Medulla oblongata (tissue), 1 donor: Measurements from ENCODE around the gene ATP8B4.

Experiments used
- DNase-seq: peaks from one replicate; pipeline ENCODE4 v3.0.0-alpha.2; 2015; ENCODE audit errors: extremely low spot score

The ATP8B4 gene

DNA sequence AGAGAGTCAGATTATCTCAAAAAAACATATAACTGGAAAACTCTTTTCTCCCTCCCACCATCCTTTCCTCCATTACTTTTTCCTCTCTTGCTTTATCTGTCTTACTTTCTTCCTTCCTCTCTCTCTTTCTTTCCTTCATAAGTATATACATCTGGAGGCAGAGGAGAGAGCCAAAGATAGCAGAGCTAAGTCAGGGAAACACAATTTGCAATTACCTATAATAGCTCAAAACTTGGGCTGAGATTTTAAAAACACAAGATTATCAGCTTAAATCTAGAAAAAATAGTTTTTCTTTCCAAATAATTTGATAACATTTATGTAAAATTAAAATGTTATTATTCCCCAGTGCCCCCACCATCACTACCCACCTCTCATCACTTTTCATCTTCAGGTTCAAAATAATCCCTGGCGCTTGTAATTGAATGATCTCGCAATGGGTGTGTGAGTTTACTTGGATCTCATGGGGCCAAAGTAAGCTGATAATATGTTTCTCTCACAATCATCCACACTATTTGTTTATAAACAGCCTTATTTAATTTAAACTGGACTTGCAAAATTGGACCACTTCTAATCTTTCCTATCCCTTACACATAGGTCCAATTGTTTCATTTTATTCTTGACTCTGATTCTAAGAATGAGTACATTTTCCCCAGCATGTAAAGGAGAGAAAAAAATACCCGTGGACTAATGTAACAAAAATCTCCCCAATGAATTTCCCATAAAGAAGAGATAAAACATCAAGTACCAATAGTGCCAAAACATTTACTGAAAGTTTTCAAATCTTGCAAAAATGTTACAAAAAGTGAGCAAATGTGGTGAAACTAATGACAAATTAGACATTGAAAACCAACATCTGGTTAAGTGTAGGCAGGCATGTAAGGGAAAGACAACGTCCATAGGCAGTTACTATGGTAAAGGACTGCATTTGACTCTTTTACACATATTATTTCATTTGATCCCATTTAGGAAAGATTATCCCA lies 261.2 kb downstream of the ATP8B4 start:
- DNase-seq, result no peak

DNA sequence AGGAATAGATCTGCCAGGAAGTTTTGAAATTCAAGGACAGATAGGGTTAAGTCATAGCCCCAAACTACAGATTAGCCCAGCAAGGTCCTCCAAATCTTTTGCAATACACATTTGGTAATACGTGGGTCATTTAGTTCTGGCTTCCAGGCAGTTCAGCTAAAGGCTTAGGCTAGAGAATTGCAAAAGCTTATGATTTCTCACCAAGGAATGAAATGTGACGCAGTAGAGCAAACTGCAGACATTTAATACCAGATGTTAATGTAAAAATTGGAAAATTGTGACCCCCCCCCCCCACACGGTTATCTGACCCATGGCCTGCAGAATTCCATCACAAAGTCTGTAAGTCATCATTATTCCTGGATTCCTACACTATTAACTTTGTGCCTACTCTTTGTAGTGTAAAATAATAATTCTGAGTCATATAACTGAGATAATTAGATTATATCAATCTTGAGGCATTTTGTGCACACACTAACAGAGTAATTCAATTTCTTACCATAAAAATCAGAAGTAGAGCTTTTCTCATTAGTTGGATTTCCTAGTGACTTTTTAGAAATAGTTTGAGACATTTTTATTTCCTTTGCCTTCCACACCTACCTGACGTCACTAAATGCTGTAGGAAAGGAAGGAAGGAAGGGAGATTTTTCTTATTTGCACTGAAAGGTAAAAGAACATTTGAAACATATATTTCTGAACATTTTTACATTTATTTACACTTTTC lies 263.0 kb downstream of the ATP8B4 start:
- no peak for DNase-seq

DNA sequence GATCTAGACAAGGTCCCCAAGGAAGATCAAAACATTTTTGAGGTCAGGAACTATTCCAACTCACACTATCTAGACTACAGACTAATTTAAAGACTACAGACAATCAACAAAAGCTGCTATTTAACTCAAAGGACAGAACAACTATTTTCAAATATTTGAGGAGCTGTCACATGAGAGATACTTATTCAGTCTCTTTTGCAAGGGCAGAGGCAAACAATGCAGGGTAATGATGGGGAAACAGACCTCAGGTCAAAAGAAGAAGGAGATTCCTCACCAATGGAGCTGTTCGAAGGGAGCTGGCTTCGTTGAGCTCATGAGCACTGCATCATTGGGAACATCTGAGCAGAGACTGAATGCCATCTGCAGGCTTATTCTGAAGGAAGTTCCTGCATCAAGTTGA lies 266.3 kb downstream of the ATP8B4 start:
- DNase-seq, result no peak

DNA sequence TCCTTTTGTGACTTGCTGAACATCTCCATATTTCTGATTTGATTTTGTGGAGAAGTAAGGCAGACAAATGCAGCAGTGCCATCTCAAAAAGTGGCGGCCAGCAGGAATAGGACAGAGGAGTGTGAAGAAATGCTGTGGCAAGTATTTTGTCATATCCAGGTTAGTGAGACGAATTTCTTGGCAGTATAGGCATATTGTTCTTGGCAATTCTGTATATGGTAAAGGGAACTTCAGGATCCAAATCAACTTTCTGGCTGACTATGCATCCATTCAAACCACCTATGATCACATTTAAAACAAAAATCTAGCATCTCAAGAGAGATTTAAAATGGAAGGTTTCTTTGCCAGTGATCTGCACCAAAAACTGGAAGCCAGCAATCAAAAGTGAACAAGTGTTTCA lies 270.2 kb downstream of the ATP8B4 start:
- no peak for DNase-seq

DNA sequence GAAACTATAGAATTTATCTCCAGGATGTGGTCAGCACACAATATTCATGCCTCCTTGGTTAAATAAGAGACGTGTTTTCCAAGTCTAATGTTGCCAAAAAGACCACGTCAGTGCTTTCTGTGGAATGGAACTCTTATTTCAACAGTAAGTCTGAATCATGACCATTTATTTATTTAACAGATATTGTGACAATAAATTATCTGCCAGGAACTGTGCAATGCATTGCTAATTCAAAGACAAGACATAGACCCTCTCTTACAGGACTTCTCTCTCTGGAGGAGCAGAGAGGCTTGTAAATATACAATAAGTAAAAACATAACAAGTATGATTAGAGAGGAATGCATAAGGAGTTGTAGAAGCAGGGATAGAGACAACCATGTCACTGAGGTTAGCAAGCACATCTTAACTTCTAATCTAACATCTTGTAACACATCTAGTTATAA lies 270.7 kb downstream of the ATP8B4 start:
- DNase-seq, result no peak

DNA sequence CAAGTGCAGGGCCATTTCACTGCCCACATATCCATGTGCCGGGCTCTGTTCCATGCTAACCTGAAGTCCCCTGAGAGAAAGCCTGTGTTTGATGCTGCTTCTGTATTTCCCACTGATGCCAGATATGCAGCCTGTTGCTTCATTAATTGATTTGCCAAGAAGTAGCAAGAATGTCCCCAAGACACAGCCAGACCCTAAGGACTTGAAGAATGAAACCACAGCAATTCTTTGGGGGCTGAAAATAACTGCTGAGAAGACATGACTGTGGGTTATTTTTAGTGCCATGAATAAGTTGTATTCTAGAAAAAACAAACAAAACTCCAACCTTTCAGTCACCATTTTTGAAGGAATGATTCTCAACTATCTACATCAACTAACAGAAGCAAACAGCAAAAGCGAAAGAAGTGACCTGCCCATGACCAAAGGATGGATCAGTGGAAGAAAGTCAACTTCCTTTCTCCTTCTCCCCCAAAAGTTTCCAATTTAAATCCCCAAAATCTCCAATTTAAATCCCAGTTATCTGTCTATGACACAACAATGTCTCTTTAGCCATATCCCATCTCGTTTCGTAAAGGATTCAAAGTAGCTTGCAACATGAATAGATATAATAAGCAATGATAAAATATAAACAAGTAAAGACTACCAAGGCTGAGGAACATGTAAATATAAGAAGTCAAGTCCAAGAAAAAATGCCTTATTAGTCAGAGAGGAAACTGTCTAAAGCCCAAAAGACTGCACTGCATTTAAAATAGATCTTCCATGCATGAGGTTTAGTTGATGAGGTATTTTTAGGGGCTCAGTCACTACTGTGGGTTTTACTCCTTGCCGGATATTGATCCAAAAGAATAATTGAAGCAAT lies 271.4 kb downstream of the ATP8B4 start:
- no peak for DNase-seq

DNA sequence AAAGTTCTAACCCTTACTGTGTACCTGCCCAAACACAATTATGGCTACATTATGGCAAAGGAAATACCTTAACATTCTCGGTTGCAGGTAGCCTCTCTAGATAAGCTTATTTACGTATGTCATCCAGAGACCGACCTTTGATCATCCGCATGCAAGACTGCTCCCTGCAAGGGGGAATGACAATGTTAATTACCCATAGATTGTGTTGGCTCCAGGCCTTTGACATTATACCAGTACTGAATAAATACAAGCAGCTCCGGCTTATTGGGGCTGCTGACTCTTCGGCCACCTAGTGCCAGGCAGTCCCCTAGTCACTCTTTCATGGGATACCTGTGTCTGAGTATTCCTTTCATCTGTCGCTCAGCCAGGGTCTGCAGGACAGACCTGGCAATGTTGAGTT lies 274.6 kb downstream of the ATP8B4 start:
- DNase-seq, result no peak

DNA sequence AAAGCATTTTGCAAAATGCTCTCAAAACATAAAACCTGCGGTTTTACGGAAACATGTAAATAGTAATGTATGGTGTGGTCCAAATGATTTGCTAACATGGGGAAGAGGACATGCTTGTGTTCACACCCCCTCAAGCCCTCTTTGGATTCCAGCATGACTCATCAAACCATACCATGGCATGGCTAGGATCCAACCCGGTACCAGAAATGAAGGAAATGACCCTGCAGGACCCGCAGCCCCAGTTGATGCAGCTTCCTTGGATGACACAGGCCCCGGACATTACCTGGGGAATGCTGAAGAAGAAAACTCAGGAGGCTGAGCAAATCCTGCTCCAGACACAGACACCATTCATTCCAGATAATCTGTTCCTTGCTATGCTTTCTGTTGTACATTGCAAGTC lies 275.3 kb downstream of the ATP8B4 start:
- DNase-seq, result no peak

DNA sequence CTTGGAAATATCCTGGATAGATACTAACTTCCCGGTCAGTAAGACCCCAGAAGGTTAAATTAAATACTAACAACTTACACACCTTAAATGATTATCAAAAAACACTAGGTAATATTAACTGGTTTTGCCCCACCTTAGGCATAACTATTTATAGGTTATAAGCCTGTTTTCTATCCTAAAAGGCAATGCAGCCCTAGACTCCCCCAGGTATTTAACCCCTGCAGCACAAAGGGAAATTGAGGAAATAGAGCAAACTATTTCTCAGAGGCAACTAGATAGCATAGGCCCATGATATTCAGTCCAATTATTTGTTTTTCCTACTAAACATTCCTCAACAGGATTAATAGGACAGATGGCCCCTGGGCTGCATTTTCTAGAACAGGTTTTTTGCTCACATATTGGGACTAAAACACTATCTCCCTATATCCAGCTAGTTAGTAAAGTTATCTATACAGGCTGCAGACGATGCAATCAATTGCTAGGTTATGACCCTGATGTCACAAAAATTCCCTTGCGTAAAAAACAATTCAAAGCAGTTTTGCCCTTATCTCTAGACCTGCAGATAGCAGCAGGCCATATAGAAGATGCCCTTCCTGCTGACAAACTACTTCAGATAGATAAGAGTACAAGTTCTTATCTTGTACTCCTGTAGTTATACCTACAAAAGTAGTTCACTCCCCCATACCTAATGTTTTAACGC lies 276.9 kb downstream of the ATP8B4 start:
- DNase-seq, result no peak

DNA sequence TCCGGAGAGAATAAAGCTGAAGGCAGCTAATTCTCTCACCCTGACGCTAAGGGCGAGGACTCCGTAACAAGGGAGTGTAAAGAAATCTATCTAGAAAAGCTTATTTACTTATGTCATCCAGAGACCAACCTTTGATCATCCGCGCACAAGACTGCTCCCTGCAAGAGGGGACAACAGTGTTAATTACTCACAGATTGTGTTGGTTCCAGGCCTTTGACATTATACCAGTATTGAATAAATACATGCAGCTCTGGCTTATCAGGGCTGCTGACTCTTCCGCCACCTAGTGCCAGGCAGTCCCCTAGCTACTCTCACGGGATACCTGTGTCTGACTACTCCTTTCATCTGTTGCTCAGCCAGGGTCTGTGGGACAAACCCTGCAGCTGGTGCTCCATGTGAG lies 286.5 kb downstream of the ATP8B4 start:
- DNase-seq, result no peak

DNA sequence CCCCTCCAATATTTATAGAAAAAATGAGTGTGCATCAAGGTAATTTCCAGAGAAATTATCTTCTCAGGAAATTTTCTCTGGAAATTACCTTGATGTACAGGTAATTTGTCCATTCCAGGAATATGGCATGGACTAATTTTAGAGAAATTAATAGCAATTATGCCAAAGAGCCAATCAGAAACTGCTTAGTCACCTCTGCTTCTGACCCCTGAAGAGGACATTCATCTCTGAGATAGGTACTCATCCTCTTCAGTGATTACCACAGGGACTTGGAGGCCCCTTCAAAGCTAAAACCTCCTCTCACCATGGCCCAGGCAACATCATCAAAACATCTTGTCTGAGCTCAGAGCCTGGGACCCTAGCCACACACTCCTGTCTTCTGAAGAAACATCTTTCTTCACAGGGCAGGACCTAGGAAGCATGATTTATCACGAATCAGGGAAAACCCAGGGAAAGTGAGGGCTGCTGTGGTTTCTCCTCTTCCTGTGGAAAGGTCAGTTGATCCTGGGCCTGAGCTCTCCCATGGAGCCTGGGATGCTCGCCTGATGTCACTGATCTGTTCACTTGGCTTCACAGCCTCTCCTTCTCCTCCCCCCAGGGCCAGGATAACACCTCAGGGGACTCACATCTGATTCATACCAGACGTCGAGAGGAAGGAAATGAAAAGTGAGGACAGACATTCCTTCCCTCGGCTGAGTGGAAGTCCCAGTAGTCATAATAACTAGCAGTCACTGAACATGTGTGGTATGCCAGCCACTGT lies 287.6 kb downstream of the ATP8B4 start:
- no peak for DNase-seq

DNA sequence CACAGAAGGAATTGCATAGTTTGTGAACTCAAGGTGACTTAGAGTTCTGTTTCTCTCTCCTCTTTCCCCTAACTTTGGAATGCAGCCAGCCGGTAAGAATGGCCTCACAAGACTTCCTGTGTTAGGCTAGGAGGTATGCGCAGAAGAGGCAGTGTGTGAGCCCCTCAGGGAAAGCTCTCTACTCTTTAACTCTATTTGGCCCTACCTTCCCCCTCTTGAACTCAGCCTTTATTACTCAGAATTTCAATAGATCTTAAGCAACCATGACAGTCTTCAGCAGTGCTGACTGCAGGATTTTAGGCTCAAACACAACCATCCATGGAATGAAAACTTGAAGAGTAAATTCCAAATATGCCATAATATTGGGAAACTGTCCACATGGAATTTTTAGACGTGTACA lies 288.6 kb downstream of the ATP8B4 start:
- no peak for DNase-seq

DNA sequence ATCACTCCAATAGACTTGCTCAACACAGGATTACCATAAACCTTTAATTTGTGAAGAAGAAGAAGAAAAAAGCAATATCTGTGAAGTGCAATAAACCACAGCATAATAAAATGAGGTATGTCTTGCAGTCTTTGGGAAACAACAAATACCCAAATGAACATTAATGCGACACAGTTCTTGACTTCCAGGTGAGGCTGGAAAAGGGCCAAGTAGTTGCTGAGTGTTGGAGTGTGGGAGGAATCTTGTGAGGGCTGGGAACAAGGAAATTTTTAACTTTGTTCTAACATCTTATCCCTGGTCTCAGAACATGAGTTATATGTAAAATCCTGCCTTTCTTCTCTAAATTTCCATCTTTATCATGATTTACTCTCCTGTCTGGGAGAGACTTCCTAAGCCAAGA lies 291.7 kb downstream of the ATP8B4 start:
- DNase-seq, result no peak

DNA sequence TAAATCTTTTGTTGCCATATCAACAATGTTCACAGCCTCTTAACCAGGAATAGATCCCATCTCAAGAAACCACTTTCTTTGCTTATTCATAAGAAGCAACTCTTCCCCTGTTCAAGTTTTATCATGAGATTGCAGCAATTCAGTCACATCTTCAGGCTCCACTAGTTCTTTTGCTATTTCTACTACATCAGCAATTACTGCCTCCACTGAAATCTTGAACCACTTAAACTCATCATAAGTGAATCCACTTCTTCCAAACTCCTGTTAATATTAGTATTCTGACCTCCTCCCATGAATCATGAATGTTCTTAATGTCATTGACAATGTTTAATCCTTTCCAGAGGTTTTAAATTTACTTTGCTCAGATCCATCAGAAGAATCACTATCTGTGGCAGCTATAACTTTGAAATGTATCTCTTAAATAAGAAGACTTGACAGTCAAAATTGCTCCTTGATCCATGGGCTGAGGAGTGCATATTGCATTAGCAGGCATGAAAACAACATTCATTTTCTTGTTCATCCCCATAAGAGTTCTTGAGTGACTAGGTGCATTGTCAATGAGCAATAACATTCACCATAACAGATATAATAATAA lies 292.3 kb downstream of the ATP8B4 start:
- no peak for DNase-seq

DNA sequence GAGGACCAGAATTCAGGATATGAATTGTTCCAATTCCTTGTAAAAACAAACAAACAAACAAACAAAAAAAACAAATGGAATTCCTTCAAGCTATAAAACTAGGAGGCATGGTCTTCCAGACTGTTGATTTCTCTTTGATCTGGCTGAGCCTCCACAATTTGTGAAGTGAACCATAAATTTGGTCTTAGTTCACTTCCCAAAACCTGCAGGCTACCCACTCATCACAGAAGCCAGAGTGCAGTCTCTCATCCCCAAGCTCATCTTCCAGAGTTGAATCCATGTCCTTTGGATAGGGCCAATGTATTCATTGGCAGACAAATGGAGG lies 294.3 kb downstream of the ATP8B4 start:
- no peak for DNase-seq

DNA sequence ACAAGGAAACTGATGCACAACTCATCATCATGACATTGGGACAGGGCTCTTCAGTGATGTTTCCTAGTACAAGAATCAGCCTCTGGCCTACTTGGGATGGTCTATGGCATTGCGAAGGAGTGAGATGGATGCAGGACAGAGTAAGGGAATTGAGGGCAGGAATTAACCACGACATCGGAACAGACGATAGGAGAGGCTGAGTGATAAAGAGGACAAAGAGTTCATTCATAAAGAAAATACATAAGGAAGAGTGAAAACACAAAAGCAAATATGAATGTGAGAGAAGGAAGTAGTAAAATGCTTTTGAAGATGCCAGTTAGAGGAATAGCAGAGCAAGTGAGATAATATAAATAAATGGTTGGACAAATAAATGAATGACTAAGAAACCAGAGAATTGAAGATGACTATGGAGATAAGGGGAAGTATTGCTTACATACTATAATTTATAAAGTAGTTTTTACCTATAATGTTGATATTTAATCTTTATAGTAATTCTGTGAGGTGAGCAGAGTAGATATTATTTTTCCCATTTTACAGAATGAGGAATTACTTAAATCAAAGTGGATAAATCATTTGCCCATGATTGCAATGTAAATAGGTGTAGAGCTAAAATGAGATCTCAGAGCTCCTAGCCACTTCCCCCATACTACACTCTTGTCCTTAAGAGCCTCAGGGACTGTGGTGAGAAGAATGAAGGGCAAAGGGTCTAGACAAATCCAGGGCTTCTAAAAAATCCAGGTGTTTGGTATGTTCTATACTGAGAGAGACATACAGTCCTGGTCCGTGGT lies 294.9 kb downstream of the ATP8B4 start:
- DNase-seq, result no peak

DNA sequence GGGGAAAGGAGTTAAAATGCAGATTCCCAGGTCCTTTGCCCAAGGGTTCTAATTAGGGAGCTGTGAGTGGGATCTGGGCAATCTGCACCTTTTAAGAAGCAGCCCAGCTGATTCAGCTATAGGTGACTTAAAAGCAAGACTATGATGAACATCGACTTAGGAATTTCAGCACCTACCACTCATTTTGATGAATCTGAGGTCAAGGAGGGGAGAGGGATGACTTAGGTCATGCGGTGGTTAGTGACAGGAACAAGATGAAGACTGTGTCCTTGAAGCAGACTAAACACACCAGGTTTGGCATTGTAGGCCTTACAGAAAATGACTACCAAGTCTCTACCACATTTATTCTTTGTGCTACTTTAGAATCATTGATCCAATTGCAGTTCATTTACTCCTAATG lies 301.9 kb downstream of the ATP8B4 start:
- DNase-seq, result no peak

DNA sequence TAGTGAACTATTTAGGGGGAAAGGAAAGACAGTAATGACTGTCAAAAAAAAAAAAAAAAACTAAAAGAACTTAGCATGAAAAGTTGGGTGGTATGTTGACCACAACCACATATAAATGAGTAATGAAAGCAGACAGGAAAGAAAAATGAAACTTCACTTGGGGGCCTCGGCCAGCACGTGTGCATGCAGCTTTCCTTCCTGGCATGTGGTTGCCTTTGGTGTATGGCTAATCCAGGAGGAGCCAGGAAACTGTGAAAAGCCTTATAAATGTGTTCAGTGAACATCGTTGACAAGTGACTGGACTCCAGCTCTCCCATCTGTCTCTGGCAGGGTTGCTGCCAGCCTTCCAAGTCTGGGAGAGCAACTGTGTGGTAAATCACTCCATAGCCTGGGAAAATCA lies 303.1 kb downstream of the ATP8B4 start:
- DNase-seq, result peak; percentile 4

DNA sequence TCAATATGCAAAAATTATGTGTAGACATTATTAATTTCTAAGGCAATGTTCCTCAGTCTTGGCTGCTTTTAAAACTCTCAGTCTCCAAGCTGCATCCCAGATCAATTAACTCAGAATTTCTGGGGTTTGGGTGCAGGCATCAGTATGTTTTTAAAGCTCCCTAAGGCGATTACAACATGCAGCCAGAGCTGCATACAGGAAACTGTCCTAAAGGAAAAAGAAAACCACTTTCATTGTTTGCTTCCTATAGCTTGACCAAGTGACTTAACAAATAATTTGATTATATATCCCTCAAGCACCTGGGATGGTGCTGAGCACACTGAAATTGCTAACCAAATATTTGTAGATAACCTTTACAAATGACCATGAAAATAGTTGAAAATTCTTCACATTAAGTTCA lies 303.5 kb downstream of the ATP8B4 start:
- no peak for DNase-seq

DNA sequence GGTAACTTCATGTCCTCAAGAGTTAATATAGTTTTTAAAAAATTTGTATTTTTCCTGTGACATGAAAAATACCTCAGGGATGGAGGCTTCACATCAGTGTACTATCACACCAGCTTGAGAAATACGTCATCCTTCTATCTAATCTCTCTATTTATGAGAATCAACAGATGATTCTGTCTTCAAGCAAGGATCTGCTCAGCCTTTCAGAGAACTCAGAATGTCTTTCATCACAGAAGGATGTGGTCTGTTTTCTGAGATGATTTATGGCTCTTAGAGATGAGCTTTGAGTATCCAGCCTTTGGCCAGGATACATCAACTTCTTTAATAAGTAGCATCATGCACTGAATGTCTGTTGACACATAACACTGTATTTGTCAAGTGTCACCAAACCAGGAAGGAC lies 304.3 kb downstream of the ATP8B4 start:
- no peak for DNase-seq
